ENCODE results near the gene ZNF888. TPM values are rescaled to one million over a fixed set of nuclear protein-coding genes. Genes with fewer than 3 reads are reported as not detected.
"Not testable (repeated sequence)": the region's sequence is repeated elsewhere in the genome, so short reads cannot be mapped to it uniquely, and the experiment has no call there.

Gene ZNF888
- total RNA-seq, 1 donor from 2014 or later: 7.8 TPM

GRCh38 chr19:52871466-52871865 lies 51.8 kb downstream of the ZNF888 start:
- DNase-seq: no peak

- DNase-seq: not testable (repeated sequence)
These were observed 55.2 kb downstream of the ZNF888 start for GRCh38 chr19:52868031-52868430.

- peak; percentile 70 for DNase-seq
These were observed 65.6 kb downstream of the ZNF888 start, which contains the start of gene ZNF468 for GRCh38 chr19:52857378-52858191. Gene ZNF468 (minus strand): TSS chr19:52857619. CDS start chr19:52854272, 3,347 bp downstream.

GRCh38 chr19:52856540-52857377 lies 66.5 kb downstream of the ZNF888 start:
- peak; percentile 24 for DNase-seq

Other genes starting within 250 kb of the ZNF888 start
- gene ZNF611, start 188.4 kb downstream of the ZNF888 start, total RNA-seq: 11.9 and 15.7 TPM in 2 replicates
- gene ZNF600, start 136.6 kb downstream of the ZNF888 start, total RNA-seq: 4.1 and 5.4 TPM in 2 replicates
- gene ZNF28, start 101.8 kb downstream of the ZNF888 start, total RNA-seq: 29.6 and 30.5 TPM in 2 replicates
- gene ZNF468, start 65.8 kb downstream of the ZNF888 start, total RNA-seq: 23.5 and 24.8 TPM in 2 replicates
- gene ZNF320, start 25.8 kb downstream of the ZNF888 start, total RNA-seq: 9.3 and 16.0 TPM in 2 replicates
- 6.1 and 9.0 TPM in 2 replicates for gene ZNF816, start 39.5 kb upstream of the ZNF888 start, total RNA-seq
- gene ERVV-1, start 90.5 kb upstream of the ZNF888 start, total RNA-seq: not detected in 2 replicates
- gene ERVV-2, start 121.3 kb upstream of the ZNF888 start, total RNA-seq: not detected in 2 replicates
- 25.5 and 29.3 TPM in 2 replicates for gene ZNF160, start 180.0 kb upstream of the ZNF888 start, total RNA-seq
- gene ZNF415, start 209.5 kb upstream of the ZNF888 start, total RNA-seq: 1.6 and 1.9 TPM in 2 replicates
- gene ZNF347, start 235.6 kb upstream of the ZNF888 start, total RNA-seq: 7.5 and 8.3 TPM in 2 replicates

Data from dermis blood vessel endothelial cell (primary cell).